Smooth muscle cell (in vitro differentiated cells): ENCODE results near the gene FRMPD1. TPM values are rescaled to one million over a fixed set of nuclear protein-coding genes. Genes with fewer than 3 reads are reported as not detected.

Source experiments
- DNase-seq: peaks from one replicate; lab custom pipeline; 2025; ENCODE audit not compliant: unreplicated experiment; lab: John Stamatoyannopoulos, UW
- H2AFZ ChIP-seq: fragments of 200-600 bp; sonication (generic); 2 replicates; pipeline ENCODE4 v1.6.0; 2016; ENCODE audit warnings: antibody characterized with exemption, low read depth, mild to moderate bottlenecking
- H3F3A ChIP-seq: fragments of 200-600 bp; sonication (generic); 2 replicates; pipeline ENCODE4 v1.6.0; 2017; ENCODE audit warnings: antibody characterized with exemption, low read depth
- H3K27ac ChIP-seq: fragments of 200-600 bp; sonication (generic); 2 replicates; pipeline ENCODE4 v1.5.1; 2016; ENCODE audit warnings: low read depth, mild to moderate bottlenecking
- H3K27me3 ChIP-seq: fragments of 200-600 bp; sonication (generic); 2 replicates; pipeline ENCODE4 v1.6.1; 2016; ENCODE audit warnings: low read depth, mild to moderate bottlenecking
- H3K36me3 ChIP-seq: fragments of 200-600 bp; sonication (generic); 2 replicates; pipeline ENCODE4 v1.5.1; 2016; ENCODE audit warnings: low read depth
- H3K4me1 ChIP-seq: fragments of 200-600 bp; sonication (generic); 2 replicates; pipeline ENCODE4 v1.5.1; 2016; ENCODE audit warnings: low read depth
- H3K4me2 ChIP-seq: fragments of 200-600 bp; sonication (generic); 2 replicates; pipeline ENCODE4 v1.6.0; 2016; ENCODE audit warnings: mild to moderate bottlenecking
- H3K4me3 ChIP-seq: fragments of 200-600 bp; sonication (generic); 2 replicates; pipeline ENCODE4 v1.5.1; 2016; ENCODE audit warnings: mild to moderate bottlenecking
- H3K79me2 ChIP-seq: fragments of 200-600 bp; sonication (generic); 2 replicates; pipeline ENCODE4 v1.6.0; 2016; ENCODE audit warnings: low read depth, mild to moderate bottlenecking
- H3K9ac ChIP-seq: fragments of 200-600 bp; sonication (generic); 2 replicates; pipeline ENCODE4 v1.6.0; 2016; ENCODE audit warnings: low read depth
- H3K9me3 ChIP-seq: fragments of 200-600 bp; sonication (generic); replicated peaks from 2 replicates; pipeline ENCODE4 v1.5.1; 2016; ENCODE audit warnings: low read depth
- H4K20me1 ChIP-seq: fragments of 200-600 bp; sonication (generic); 2 replicates; pipeline ENCODE4 v1.6.0; 2016; ENCODE audit warnings: low read depth
- CTCF ChIP-seq: fragments of 200-600 bp; sonication (generic); IDR thresholded peaks from 2 replicates; pipeline ENCODE4 v1.5.1; 2017; ENCODE audit warnings: borderline replicate concordance, mild to moderate bottlenecking, antibody characterized with exemption; ENCODE audit not compliant: insufficient read depth, poor library complexity, severe bottlenecking
- WGBS: methylation state at CpG from one replicate; pipeline ENCODE4 v1.1.7; 2016; ENCODE audit warnings: low lambda C conversion rate; 5-methylcytosine and 5-hydroxymethylcytosine counted together
- polyA plus RNA-seq: library from polyadenylated mRNA; unstranded; fragments of >200 nt; fragmentation: Nextera tagmentation; extraction: Ambion mirVana; gene quantifications from 2 replicates; pipeline ENCODE4 v1.2.1, GENCODE V29; 2016
- total RNA-seq: library from RNA; depleted of rRNA; stranded (reverse); fragments of >200 nt; gene quantifications from 2 replicates; pipeline ENCODE4 v1.2.3, GENCODE V29; 2014

FRMPD1 gene
- total and polyA plus RNA-seq, 2 experiments from 2014 or later: 0.22 TPM; not detected in 1

GRCh38 chr9:37729499-37729898 lies 78.7 kb downstream of the FRMPD1 start:
- H3K9ac ChIP-seq: no peak overlapping the region
- H4K20me1 ChIP-seq: no peaks in the 10 kb centered on the region
- H3K27ac ChIP-seq: no peak overlapping the region
- H3K4me1 ChIP-seq: peaks cover 4% of the 10 kb centered on the region
- no peak overlapping the region for H3K4me3 ChIP-seq
- no peaks in the 10 kb centered on the region for H3K9me3 ChIP-seq
- H2AFZ ChIP-seq: no peak overlapping the region
- WGBS: 89% methylated on average over 9 of the region's 9 CpGs
- no peak for TF ChIP-seq CTCF
- H3F3A ChIP-seq: no peaks in the 10 kb centered on the region
- no peak overlapping the region for H3K4me2 ChIP-seq
- no peaks in the 10 kb centered on the region for H3K79me2 ChIP-seq
- H3K36me3 ChIP-seq: no peaks in the 10 kb centered on the region
- DNase-seq: no peak
- H3K27me3 ChIP-seq: peaks cover 11% of the 10 kb centered on the region

GRCh38 chr9:37730256-37730655 lies 79.5 kb downstream of the FRMPD1 start:
- Histone ChIP-seq H3K4me3 (no peak overlapping the region), H3K79me2 (no peaks in the 10 kb centered on the region), H3K9me3 (no peaks in the 10 kb centered on the region), H3K36me3 (no peaks in the 10 kb centered on the region), H3K4me1 (peaks cover 4% of the 10 kb centered on the region), H4K20me1 (no peaks in the 10 kb centered on the region), H3K27me3 (peaks cover 11% of the 10 kb centered on the region), H3F3A (no peaks in the 10 kb centered on the region), H3K4me2 (no peak overlapping the region), H3K9ac (no peak overlapping the region), H3K27ac (no peak overlapping the region), H2AFZ (no peak overlapping the region)
- no peak for TF ChIP-seq CTCF
- DNase-seq: no peak
- 48% methylated on average over 3 of the region's 3 CpGs for WGBS

GRCh38 chr9:37730839-37731238 lies 80.1 kb downstream of the FRMPD1 start:
- no peaks in the 10 kb centered on the region for H3K36me3 ChIP-seq
- 44% methylated on average over 5 of the region's 5 CpGs for WGBS
- peaks cover 11% of the 10 kb centered on the region for H3K27me3 ChIP-seq
- no peak for DNase-seq
- TF ChIP-seq CTCF: no peak
- no peak overlapping the region for H3K9ac ChIP-seq
- no peaks in the 10 kb centered on the region for H3K9me3 ChIP-seq
- no peak overlapping the region for H3K27ac ChIP-seq
- H3K4me1 ChIP-seq: peaks cover 4% of the 10 kb centered on the region
- H4K20me1 ChIP-seq: no peaks in the 10 kb centered on the region
- no peaks in the 10 kb centered on the region for H3F3A ChIP-seq
- H3K79me2 ChIP-seq: no peaks in the 10 kb centered on the region
- H2AFZ ChIP-seq: no peak overlapping the region
- H3K4me3 ChIP-seq: no peak overlapping the region
- no peak overlapping the region for H3K4me2 ChIP-seq

- TF ChIP-seq CTCF: no peak
- Histone ChIP-seq H3F3A (no peaks in the 10 kb centered on the region), H3K4me2 (no peak overlapping the region), H3K79me2 (no peaks in the 10 kb centered on the region), H4K20me1 (no peaks in the 10 kb centered on the region), H3K27ac (no peak overlapping the region), H3K9me3 (no peaks in the 10 kb centered on the region), H3K4me3 (no peak overlapping the region), H3K4me1 (peaks cover 4% of the 10 kb centered on the region), H2AFZ (no peak overlapping the region), H3K27me3 (peaks cover 11% of the 10 kb centered on the region), H3K9ac (no peak overlapping the region), H3K36me3 (no peaks in the 10 kb centered on the region)
- WGBS: 92% methylated on average over 10 of the region's 10 CpGs
- DNase-seq: no peak
These were observed 81.5 kb downstream of the FRMPD1 start for GRCh38 chr9:37732086-37732741.
